T-helper 2 cell treated with Interferon-gamma antibody and Interleukin-4, amounts not matched to agents 100 ng/mL and 5 ng/mL, for 36 hours (primary cell): ENCODE measurements around the gene LIG3. TPM values are rescaled to one million over a fixed set of nuclear protein-coding genes. Genes with fewer than 3 reads are reported as not detected.
"Not testable (repeated sequence)": the region's sequence is repeated elsewhere in the genome, so short reads cannot be mapped to it uniquely, and the experiment has no call there.

Experiments
- intact Hi-C: fragments of 100-400 bp; cut with micrococcal nuclease; formaldehyde crosslinking; loops from one replicate; pipeline ENCODE4 v1.15.1; 2023
- total RNA-seq: library from RNA; stranded (reverse); gene quantifications from 2 replicates; pipeline ENCODE4 v1.2.3, GENCODE V29; 2022

LIG3 gene
- total RNA-seq, 1 donor from 2014 or later, result 46.1 TPM

DNA sequence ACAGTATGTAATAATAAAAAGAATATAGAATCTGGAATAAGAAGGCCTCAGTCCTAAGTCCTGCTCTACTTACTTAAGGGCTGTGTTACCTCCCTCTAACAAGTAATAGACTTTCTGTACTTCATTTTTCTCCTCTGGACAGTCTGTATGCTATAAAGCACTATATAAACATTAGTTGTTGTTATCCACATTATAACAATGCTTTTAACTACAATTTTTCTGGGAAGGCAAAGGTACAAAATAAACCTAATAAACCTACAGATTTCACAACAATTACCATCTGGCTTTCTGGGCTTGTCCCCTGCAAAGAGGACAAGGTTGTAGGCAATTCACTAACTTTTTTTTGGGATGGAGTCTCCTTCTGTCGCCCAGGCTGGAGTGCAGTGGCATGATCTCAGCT is 50.5 kb downstream of the LIG3 start:
- intact Hi-C loops, result no loop called here

DNA sequence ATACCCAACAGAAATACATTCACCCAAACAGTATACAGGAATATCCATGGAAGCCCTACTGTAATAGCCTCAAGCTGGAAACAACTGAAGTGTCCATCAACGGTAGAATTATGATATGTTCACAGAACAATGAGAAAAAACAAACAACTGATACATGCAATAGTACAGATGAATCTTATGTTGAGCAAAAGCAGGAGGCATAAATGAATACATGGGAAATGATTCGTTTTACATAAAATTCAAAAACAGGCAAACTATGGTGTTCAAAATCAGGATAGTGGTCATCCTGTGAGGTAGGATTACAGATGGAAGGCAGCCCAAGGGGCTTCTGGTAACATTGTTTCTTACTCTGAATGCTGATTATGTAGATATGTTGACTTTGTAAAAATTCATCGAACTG is 58.1 kb downstream of the LIG3 start:
- intact Hi-C loops, result no loop called here

DNA sequence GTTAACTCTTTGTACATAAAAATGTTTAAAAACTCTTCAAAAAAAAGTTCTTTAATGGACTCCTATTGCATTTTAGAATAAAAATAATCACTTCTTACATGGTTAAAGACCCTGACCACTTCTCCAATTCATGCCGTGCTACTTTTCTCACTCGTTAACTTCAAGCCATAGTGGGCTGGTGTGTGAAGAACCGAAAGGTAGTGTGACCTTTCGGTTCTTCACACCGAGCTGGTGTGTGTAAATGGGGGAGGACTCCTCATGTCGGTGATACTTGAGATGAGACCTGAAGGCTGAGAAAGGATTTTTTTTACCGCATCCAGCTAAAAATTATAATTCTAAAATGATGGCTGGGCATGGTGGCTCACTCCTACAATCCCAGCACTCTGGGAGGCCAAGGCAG is 61.1 kb downstream of the LIG3 start:
- intact Hi-C loops, result no loop called here

DNA sequence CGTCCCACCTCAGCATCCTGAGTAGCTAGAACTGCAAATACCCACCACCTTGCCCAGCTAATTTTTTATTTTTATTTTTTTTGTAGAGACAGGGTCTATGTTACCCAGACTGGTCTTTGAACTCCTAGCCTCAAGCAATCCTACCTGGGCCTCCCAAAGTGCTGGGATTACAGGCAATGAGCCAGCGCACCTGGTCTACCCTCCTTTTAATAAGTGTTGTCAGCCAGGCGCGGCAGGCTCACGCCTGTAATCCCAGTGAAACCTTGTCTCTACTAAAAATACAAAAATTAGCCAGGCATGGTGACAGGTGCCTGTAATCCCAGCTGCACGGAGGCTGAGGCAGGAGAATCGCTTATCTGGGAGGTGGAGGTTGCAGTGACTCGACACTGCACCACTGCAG is 63.9 kb downstream of the LIG3 start:
- intact Hi-C loops, result no loop called here

DNA sequence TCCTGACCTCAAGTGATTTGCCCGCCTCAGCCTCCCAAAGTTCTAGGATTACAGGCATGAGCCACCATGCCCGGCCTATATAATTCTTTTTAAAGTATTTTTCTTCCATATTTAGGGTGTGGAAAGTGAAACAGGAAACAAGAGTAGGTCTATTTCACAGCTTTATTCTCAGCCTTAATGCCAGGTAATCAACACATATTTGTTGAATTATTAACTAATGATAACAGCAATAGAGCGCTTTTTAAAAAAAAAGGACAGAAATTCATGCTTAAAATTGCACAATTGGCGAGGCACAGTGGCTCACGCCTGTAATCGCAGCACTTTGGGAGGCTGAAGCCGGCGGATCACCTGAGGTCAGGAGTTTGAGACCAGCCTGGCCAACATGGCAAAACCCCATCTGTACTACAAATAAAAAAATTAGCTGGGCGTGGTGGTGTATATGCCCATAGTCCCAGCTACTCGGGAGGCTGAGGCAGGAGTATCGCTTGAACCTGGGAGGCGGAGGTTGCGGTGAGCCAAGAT is 65.2 kb downstream of the LIG3 start:
- intact Hi-C loops, result not testable (repeated sequence)

DNA sequence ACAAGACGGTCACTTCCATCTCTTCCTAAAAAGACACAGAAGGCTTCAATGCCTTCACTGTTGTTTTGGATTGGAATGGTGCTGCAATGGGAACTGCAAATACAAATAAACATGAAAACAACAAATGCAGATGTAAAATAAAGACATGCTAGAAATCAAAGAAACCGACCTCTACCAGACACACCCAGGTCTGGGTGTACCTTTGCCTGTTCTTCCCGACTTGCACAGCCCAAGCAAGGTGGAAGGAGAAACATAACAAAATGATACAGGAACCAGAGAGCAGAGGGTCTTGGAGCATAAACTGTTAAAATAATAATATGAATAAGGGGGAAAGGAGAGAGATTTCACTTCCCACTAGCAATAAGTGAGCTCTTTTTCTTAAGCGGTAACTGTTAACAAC is 65.9 kb downstream of the LIG3 start:
- intact Hi-C loops, result loop anchor here (1.0 to 2.0 kb wide), 3 partner anchors 17 to 65 kb away; partner anchors contain the start of genes LIG3 and RFFL

DNA sequence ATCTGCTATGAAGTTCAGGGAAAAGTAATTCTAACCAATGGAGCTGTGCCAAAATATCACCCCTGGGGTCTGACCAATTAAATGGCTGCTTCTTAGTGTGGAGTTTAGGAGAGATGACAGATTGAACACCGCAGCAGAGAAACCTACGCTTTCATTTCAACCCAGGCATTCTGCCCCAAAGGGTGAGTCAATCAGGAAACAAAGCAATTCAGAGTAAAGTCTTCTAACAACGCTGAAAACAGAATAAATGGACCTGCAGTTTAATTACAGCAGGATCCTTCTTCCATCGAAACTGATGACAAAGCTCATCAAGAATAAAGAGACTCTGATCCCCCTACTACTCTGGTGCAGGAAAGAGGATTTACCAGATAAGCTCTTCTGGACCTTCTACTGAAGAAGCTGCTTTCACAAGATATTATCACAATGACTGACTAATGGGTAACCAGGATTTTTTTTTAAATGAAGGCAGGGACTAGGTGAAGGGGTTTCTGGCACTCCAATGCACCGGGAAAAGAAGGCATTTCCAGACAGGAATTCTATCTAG is 66.5 kb downstream of the LIG3 start:
- intact Hi-C loops, result loop anchor here (1.0 to 2.0 kb wide), 3 partner anchors 16 to 66 kb away; partner anchors contain the start of genes LIG3 and RFFL

DNA sequence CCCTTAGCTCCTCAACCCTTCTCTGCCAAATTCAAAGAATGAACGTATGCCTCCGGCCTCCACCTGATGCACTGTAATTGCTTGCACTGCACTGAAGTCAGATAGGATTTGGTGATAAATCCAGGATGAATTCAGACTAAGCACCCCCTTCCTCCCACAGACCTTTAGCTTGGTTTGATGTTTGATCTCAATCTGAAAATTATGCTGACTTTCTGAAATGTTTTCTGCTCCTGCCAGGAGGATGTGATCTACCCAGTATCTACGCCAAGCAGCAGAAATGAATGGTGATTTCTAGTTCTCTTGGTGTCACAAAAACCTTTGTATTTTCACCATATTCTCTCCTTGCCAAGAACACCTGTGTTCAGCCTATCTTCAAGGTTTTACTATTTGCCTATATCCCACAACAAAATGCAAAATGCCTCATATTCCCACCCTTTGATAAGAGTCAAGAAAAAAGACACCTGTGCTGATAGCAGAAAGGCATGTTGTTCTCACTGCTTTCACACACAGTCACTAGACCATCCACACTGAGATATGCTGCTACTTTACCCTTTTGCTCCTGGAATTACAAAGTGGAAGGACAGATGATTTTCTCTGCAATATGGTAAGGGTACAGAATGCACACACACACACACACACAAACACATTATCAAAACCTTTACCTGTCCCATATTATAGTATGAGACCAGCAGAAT is 68.5 kb downstream of the LIG3 start:
- intact Hi-C loops, result no loop called here

DNA sequence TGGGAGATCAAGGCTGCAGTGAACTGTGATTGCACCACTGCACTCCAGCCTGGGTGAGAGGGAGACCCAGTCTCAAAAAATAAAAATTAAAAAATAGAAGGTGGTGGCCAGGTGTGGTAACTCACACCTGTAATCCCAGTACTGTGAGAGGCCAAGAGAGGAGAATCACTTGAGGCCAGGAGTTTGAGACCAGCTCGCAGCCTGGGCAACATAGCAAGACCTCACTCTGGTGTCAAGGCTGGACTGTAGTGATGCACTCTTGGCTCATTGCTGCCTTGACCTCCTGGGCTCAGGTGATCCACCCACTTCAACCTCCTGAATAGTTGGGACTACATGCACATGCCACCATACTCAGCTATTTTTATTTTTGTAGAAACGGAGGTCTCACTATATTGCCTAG is 69.9 kb downstream of the LIG3 start:
- intact Hi-C loops, result loop anchor here (2.0 kb wide), 1 partner anchor 27 kb away; no protein-coding TSS in a partner anchor

DNA sequence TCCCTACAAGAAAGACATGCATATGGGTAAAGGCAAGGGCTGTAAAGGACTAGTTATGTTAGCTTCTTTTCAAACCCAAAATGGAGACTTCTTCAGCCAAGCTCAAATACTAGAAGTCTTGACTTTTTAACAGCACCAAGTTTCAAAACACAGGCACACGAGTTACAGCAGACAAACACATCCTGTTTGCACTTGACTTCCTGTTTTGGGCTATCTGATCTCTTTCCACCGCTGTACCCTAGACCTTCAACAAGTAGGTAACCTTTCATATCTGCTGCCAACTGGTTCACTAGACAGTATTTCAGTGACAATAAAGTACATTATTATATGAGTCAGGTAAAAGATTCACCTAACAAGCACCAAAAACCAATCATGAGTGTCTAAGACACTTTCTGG is 70.9 kb downstream of the LIG3 start:
- intact Hi-C loops, result loop anchor here (1.0 to 2.0 kb wide), 2 partner anchors 12 to 28 kb away; partner anchors contain the start of gene RFFL

DNA sequence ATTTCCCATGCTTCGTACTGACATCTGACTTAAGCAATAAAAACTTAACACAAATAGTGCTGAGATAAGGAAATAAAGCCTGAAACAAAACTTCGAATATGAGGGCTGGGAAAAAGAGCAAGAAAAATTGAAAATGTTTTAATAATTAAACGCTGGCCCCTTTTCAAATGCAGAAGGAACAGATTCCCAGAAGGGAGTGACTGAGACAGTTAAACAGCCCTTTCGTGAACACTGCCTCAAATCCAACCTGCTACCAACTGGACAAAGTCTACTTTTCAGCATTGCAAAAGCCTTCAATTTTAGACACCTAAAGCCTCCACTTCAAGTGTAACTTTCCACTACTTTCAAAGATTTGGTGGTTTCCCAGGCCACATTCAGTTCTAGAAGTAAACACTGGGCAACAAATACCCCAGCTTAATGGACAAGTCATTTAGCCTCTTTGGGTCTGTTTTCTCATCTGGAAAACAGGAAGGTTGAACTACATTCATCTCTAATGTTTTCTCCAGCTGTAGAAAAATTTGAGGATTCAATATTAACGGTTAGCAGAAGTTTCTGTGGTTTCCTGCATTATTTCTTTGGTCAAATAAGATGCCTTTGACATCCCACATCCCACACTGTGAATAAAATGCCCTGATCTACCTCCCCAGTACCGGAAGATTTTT is 71.4 kb downstream of the LIG3 start:
- intact Hi-C loops, result loop anchor here (1.0 to 2.0 kb wide), 2 partner anchors 12 to 29 kb away; partner anchors contain the start of gene RFFL

DNA sequence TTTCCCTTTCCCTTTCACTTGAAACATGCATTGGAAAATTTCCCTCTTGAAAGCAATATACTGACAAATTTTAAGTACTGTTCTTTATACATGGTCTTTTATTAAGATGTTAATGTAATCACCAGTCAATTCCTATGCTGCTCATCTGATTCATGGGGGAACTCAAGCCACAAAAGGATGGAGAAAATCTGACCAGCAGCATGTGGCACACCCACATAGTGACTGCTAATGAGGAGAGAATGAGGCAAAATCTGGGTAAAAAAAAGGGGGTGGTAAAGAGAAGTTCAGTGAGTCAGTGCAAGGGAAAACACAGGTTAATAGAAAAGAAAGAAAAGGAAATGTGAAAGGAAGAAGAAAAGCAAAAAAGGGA is 71.9 kb downstream of the LIG3 start:
- intact Hi-C loops, result no loop called here

DNA sequence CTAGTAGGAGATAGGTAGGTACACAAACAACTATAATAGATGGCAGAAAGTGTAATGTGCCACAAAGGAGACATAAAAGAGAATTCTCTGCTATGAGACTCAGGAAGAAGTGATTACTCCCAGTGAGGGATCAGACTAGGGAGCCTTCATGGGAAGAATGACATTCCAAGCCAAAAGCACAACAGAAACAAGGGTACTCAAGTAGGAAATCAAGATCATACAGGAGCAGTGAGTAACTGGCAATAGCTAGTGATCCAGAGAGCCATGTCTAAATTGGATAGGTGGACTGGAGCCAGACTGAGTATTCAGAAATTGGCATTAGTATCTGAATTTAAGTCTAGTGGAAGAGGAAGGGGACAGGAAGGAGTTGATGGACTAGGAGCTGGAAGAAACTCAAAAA is 72.5 kb downstream of the LIG3 start:
- intact Hi-C loops, result no loop called here

DNA sequence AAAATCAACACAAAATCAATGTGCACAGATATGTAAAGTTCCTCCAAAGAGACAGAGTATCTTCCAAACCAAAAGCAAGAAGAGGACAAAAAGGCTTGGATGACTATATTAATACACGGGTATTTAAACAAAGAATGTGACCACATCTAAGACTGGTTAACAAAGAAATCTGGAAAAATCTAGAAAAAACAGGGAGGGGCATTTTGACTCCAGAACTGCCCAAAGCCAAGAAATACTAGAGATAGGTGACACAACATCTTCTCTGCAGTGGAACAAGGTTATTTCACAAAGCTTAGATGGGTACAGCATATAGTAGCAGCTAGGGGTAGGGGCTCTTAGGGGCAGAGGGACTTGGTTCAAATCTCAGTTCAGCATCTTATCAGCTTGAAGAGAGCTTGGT is 72.9 kb downstream of the LIG3 start:
- intact Hi-C loops, result no loop called here

DNA sequence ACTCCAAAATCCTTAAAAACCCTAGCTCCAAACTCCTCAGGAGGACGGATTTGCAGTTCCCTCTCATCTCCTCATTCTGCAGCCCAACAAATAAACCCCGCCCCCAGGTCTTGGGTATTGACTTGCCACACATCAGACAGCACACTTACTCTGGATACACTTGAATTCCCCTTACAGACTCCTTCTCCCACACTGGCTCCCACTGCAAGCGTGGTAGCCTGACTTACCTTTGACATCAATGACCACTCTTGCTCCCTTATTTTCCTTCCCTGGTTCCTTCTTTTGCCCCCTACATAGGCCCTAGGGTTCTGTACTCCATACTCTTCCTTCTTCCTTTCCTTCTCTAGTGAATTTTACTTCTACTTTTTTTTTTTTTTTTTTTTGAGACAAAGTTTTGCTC is 75.7 kb downstream of the LIG3 start:
- intact Hi-C loops, result no loop called here

DNA sequence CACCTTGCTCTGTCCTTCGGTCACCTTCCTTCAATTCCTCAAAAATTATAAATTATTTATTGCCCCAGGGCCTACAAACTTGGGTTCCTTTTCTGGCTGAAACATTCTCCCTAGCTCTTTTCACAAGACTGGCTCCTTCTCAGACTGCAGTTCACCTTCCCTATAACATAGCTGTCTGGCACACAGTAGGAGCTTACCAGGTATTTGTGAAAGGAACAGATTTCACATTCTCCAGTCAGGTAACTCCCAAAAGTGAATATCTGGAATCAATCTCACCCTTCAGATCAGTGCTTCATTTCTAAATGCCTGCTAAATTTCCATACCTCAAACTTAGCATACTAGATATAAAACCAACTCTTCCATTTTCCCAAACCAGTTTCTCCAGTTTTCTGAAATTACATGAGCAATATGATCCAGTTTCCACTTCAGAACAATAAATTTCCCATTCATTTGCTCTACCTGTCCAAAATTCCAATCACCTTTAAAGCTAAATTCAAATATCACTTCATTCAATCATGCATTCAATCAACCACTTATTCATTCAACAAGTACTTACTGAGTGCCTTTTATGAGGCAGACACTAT is 77.1 kb downstream of the LIG3 start:
- intact Hi-C loops, result no loop called here

Other genes with a start within 250 kb of the LIG3 start
- gene CCT6B, start 19.1 kb upstream of the LIG3 start, total RNA-seq, result 0.86 and 1.9 TPM in 2 replicates
- 24.6 and 26.1 TPM in 2 replicates for gene ZNF830, start 19.0 kb upstream of the LIG3 start, total RNA-seq
- 30.7 and 39.6 TPM in 2 replicates for gene RFFL, start 83.2 kb downstream of the LIG3 start, total RNA-seq
- gene RAD51D, start 139.3 kb downstream of the LIG3 start, total RNA-seq, result 31.4 and 37.6 TPM in 2 replicates
- not detected in 2 replicates for gene FNDC8, start 141.1 kb downstream of the LIG3 start, total RNA-seq
- 22.9 and 23.8 TPM in 2 replicates for gene NLE1, start 161.8 kb downstream of the LIG3 start, total RNA-seq
- 0.07 and 0.18 TPM in 2 replicates for gene UNC45B, start 167.3 kb downstream of the LIG3 start, total RNA-seq
- gene SLC35G3, start 213.9 kb downstream of the LIG3 start, total RNA-seq, result not detected in 2 replicates